CD4-positive, CD25-positive, alpha-beta regulatory T cell (primary cell): Measurements from ENCODE around the gene PCCA. TPM values are rescaled to one million over a fixed set of nuclear protein-coding genes. Genes with fewer than 3 reads are reported as not detected.
"Not testable (repeated sequence)": the region's sequence is repeated elsewhere in the genome, so short reads cannot be mapped to it uniquely, and the experiment has no call there.

Experiments
- ATAC-seq, 2 donors: fragments of 150-1000 bp; cut with Tn5 transposase; one replicate each; pipeline ENCODE4 v1.10.0; 2021; ENCODE audit warnings: low read depth in 2 of 2, moderate number of reproducible peaks in 2 of 2, moderate library complexity in 1 of 2
- DNase-seq, 3 donors: peaks; one replicate each; pipeline versions ENCODE4 v3.0.0 to v3.0.0-alpha.2; 2012 to 2022; ENCODE audit warnings: mixed read lengths in 1 of 3
- H3K27ac ChIP-seq: one replicate; pipeline ENCODE4 v1.7.0; 2013; ENCODE audit warnings: mild to moderate bottlenecking, low read length; ENCODE audit not compliant: insufficient read depth, poor library complexity, severe bottlenecking
- H3K27me3 ChIP-seq: one replicate; pipeline ENCODE4 v1.7.0; 2013; ENCODE audit warnings: low read length; ENCODE audit not compliant: control insufficient read depth, insufficient read depth
- H3K36me3 ChIP-seq: one replicate; pipeline ENCODE4 v1.7.0; 2013; ENCODE audit warnings: mild to moderate bottlenecking, low read length, moderate library complexity; ENCODE audit not compliant: control insufficient read depth, insufficient read depth
- H3K4me1 ChIP-seq: 2 replicates; pipeline ENCODE4 v1.7.0; 2013; ENCODE audit warnings: mild to moderate bottlenecking, low read length; ENCODE audit not compliant: insufficient read depth, control insufficient read depth, poor library complexity, severe bottlenecking
- H3K4me3 ChIP-seq: one replicate; pipeline ENCODE4 v1.7.0; 2013; ENCODE audit warnings: low read depth, mild to moderate bottlenecking, low read length, moderate library complexity
- H3K9me3 ChIP-seq, 2 experiments: 1 replicate in 1 of 2; 2 replicates in 1 of 2; pipeline ENCODE4 v1.7.0; 2013; ENCODE audit warnings: low read length in 2 of 2, mild to moderate bottlenecking in 1 of 2, moderate library complexity in 1 of 2; ENCODE audit not compliant: control insufficient read depth in 2 of 2
- H3K27ac Mint-ChIP-seq, 3 donors: one replicate each; pipeline ENCODE4 v1.8.0; 2020 to 2022; ENCODE audit warnings: mild to moderate bottlenecking in 3 of 3, mixed read lengths in 3 of 3, moderate library complexity in 2 of 3
- H3K27me3 Mint-ChIP-seq: one replicate; pipeline ENCODE4 v1.8.0; 2022; ENCODE audit warnings: mild to moderate bottlenecking, mixed read lengths
- H3K36me3 Mint-ChIP-seq: one replicate; pipeline ENCODE4 v1.8.0; 2020; ENCODE audit warnings: mixed read lengths
- H3K4me1 Mint-ChIP-seq, 4 donors: one replicate each; pipeline ENCODE4 v1.8.0; 2020 to 2022; ENCODE audit warnings: mixed read lengths in 4 of 4, mild to moderate bottlenecking in 1 of 4
- H3K4me3 Mint-ChIP-seq, 4 donors: one replicate each; pipeline ENCODE4 v1.8.0; 2020 to 2022; ENCODE audit warnings: mild to moderate bottlenecking in 4 of 4, mixed read lengths in 4 of 4, moderate library complexity in 3 of 4
- H3K9me3 Mint-ChIP-seq, 7 donors: one replicate each; pipeline ENCODE4 v1.8.0; 2020 to 2022; ENCODE audit warnings: mixed read lengths in 7 of 7, mild to moderate bottlenecking in 3 of 7, moderate library complexity in 2 of 7
- polyA plus RNA-seq, 4 donors: library from polyadenylated mRNA; unstranded; fragments of 300-500 nt; fragmentation: Illumina TruSeq; gene quantifications; one replicate each; pipeline ENCODE4 v1.2.3, GENCODE V29; 2021
- total RNA-seq: library from RNA; stranded (reverse); gene quantifications from one replicate; pipeline ENCODE4 v1.2.3, GENCODE V29; 2022

The PCCA gene
- total and polyA plus RNA-seq, 5 donors from 2014 or later, result 8.0 to 14.8 (median 10.4) TPM

GRCh38 chr13:100098445-100099116 is 9.7 kb downstream of the PCCA start:
- ATAC-seq, result no peak

GRCh38 chr13:100099117-100099445 is 10.2 kb downstream of the PCCA start:
- Mint-ChIP-seq H3K4me1 (peaks cover 7 to 27% (median 23%) of the 10 kb centered on the region in 4 donors), H3K36me3 (peaks cover 28% of the 10 kb centered on the region)
- not testable (repeated sequence) for H3K4me3 Mint-ChIP-seq, H3K9me3 Mint-ChIP-seq, ATAC-seq, DNase-seq, H3K27ac Mint-ChIP-seq, H3K4me1 ChIP-seq, H3K4me3 ChIP-seq, H3K27ac ChIP-seq, H3K9me3 ChIP-seq, H3K36me3 ChIP-seq, H3K27me3 Mint-ChIP-seq, H3K27me3 ChIP-seq

More at GRCh38 chr13:100098445-100099116, 9.7 kb downstream of the PCCA start:
- no peak for DNase-seq
- Histone ChIP-seq H3K36me3 (no peaks in the 10 kb centered on the region), H3K27me3 (no peaks in the 10 kb centered on the region), H3K4me3 (no peak overlapping the region), H3K9me3 (no peaks in the 10 kb centered on the region), H3K4me1 (no peaks in the 10 kb centered on the region), H3K27ac (no peak overlapping the region)
- Mint-ChIP-seq H3K36me3 (peaks cover 23% of the 10 kb centered on the region), H3K9me3 (no peaks in the 10 kb centered on the region), H3K27me3 (no peaks in the 10 kb centered on the region), H3K27ac (peak overlapping the region in 1 of 3 donors; percentile 27), H3K4me3 (no peak overlapping the region), H3K4me1 (peaks cover 7 to 27% (median 23%) of the 10 kb centered on the region in 4 donors)

- peaks cover 8 to 22% (median 20%) of the 10 kb centered on the region in 4 donors for H3K4me1 Mint-ChIP-seq
- H3K4me3 Mint-ChIP-seq, result no peak overlapping the region
- Histone ChIP-seq H3K27ac (no peak overlapping the region), H3K9me3 (no peaks in the 10 kb centered on the region), H3K27me3 (no peaks in the 10 kb centered on the region), H3K36me3 (no peaks in the 10 kb centered on the region), H3K4me3 (no peak overlapping the region), H3K4me1 (no peaks in the 10 kb centered on the region)
- no peak overlapping the region for H3K27ac Mint-ChIP-seq
- H3K27me3 Mint-ChIP-seq, result no peaks in the 10 kb centered on the region
- peaks cover 30% of the 10 kb centered on the region for H3K36me3 Mint-ChIP-seq
- no peaks in the 10 kb centered on the region for H3K9me3 Mint-ChIP-seq
- ATAC-seq, result no peak
- DNase-seq, result peak in 1 of 3 donors; percentile 31
Observed at GRCh38 chr13:100100115-100100879, 11.4 kb downstream of the PCCA start.

- no peak overlapping the region for H3K4me3 Mint-ChIP-seq
- Histone ChIP-seq H3K27me3 (no peaks in the 10 kb centered on the region), H3K4me3 (no peak overlapping the region), H3K36me3 (no peaks in the 10 kb centered on the region), H3K9me3 (no peaks in the 10 kb centered on the region), H3K27ac (no peak overlapping the region), H3K4me1 (no peaks in the 10 kb centered on the region)
- peaks cover 21% of the 10 kb centered on the region for H3K36me3 Mint-ChIP-seq
- H3K4me1 Mint-ChIP-seq, result peaks cover 9 to 18% (median 13%) of the 10 kb centered on the region in 4 donors
- DNase-seq, result no peak
- ATAC-seq, result no peak
- H3K9me3 Mint-ChIP-seq, result no peaks in the 10 kb centered on the region
- peak overlapping the region in 1 of 3 donors; percentile 50 for H3K27ac Mint-ChIP-seq
- H3K27me3 Mint-ChIP-seq, result no peaks in the 10 kb centered on the region
Observed at GRCh38 chr13:100102042-100102441, 13.1 kb downstream of the PCCA start.

GRCh38 chr13:100106005-100106404 is 17.1 kb downstream of the PCCA start:
- H3K36me3 Mint-ChIP-seq, result peaks cover 18% of the 10 kb centered on the region
- Histone ChIP-seq H3K27ac (no peak overlapping the region), H3K36me3 (no peaks in the 10 kb centered on the region), H3K4me1 (no peaks in the 10 kb centered on the region), H3K9me3 (no peaks in the 10 kb centered on the region), H3K4me3 (no peak overlapping the region), H3K27me3 (no peaks in the 10 kb centered on the region)
- no peaks in the 10 kb centered on the region for H3K27me3 Mint-ChIP-seq
- no peaks in the 10 kb centered on the region for H3K9me3 Mint-ChIP-seq
- DNase-seq, result no peak
- peak overlapping the region in 1 of 3 donors; percentile 65 for H3K27ac Mint-ChIP-seq
- ATAC-seq, result no peak
- H3K4me3 Mint-ChIP-seq, result no peak overlapping the region
- H3K4me1 Mint-ChIP-seq, result peaks cover 4 to 15% (median 10%) of the 10 kb centered on the region in 4 donors

- H3K27me3 Mint-ChIP-seq, result no peaks in the 10 kb centered on the region
- H3K4me3 ChIP-seq, result no peak overlapping the region
- no peak for DNase-seq
- no peaks in the 10 kb centered on the region for H3K4me1 ChIP-seq
- peaks cover 4 to 15% (median 10%) of the 10 kb centered on the region in 4 donors for H3K4me1 Mint-ChIP-seq
- H3K27me3 ChIP-seq, result no peaks in the 10 kb centered on the region
- no peak overlapping the region for H3K4me3 Mint-ChIP-seq
- H3K36me3 Mint-ChIP-seq, result peaks cover 16% of the 10 kb centered on the region
- H3K9me3 Mint-ChIP-seq, result no peaks in the 10 kb centered on the region
- no peak for ATAC-seq
- H3K36me3 ChIP-seq, result no peaks in the 10 kb centered on the region
- peak overlapping the region in 1 of 3 donors; percentile 36 for H3K27ac Mint-ChIP-seq
- H3K9me3 ChIP-seq, result no peaks in the 10 kb centered on the region
- no peak overlapping the region for H3K27ac ChIP-seq
Observed at GRCh38 chr13:100106705-100107104, 17.8 kb downstream of the PCCA start.

- H3K9me3 Mint-ChIP-seq, result no peaks in the 10 kb centered on the region
- Histone ChIP-seq H3K4me1 (no peaks in the 10 kb centered on the region), H3K4me3 (no peak overlapping the region), H3K9me3 (no peaks in the 10 kb centered on the region), H3K27me3 (no peaks in the 10 kb centered on the region), H3K27ac (no peak overlapping the region), H3K36me3 (peaks cover 5% of the 10 kb centered on the region)
- H3K4me1 Mint-ChIP-seq, result peaks cover 4 to 11% (median 9%) of the 10 kb centered on the region in 4 donors
- DNase-seq, result no peak
- ATAC-seq, result no peak
- H3K27ac Mint-ChIP-seq, result no peak overlapping the region
- H3K4me3 Mint-ChIP-seq, result no peak overlapping the region
- H3K27me3 Mint-ChIP-seq, result no peaks in the 10 kb centered on the region
- H3K36me3 Mint-ChIP-seq, result peaks cover 18% of the 10 kb centered on the region
Observed at GRCh38 chr13:100108913-100109507, 20.1 kb downstream of the PCCA start.
